GM12891 (cell line): ENCODE measurements around the gene TBC1D1.

Experiments used
- PAX5 ChIP-seq: IDR thresholded peaks from 2 replicates; pipeline ENCODE4 v1.6.1; 2011; ENCODE audit warnings: low read length, moderate library complexity, mild to moderate bottlenecking; ENCODE audit not compliant: insufficient read depth, severe bottlenecking
- POLR2A ChIP-seq: IDR thresholded peaks from 2 replicates; pipeline ENCODE4 v1.6.1; 2011; ENCODE audit warnings: low read depth, low read length, control low read depth
- POLR2AphosphoS5 ChIP-seq: IDR thresholded peaks from 2 replicates; pipeline ENCODE4 v1.6.1; 2011; ENCODE audit warnings: low read depth, low read length, control low read depth
- POU2F2 ChIP-seq: IDR thresholded peaks from 2 replicates; pipeline ENCODE4 v1.6.1; 2011; ENCODE audit warnings: low read depth, mild to moderate bottlenecking, control low read depth, low read length, moderate library complexity
- SPI1 ChIP-seq: IDR thresholded peaks from 2 replicates; pipeline ENCODE4 v1.6.1; 2011; ENCODE audit warnings: low read depth, low read length, control low read depth
- TAF1 ChIP-seq: IDR thresholded peaks from 2 replicates; pipeline ENCODE4 v1.6.1; 2011; ENCODE audit warnings: low read depth, low read length, control low read depth

- no peak for TF ChIP-seq SPI1
- TF ChIP-seq POLR2A: no peak
- TF ChIP-seq POLR2AphosphoS5: no peak
- TF ChIP-seq TAF1: no peak
- TF ChIP-seq POU2F2: no peak
- TF ChIP-seq PAX5: no peak
These were observed 275.2 kb downstream of the TBC1D1 start for GRCh38 chr4:38166082-38166481.
